PFSK-1 (cell line): Measurements from ENCODE around the gene PC.

ENCODE experiments used
- FOXP2 ChIP-seq: optimal IDR thresholded peaks from 2 replicates; pipeline ENCODE3; 2011; ENCODE audit warnings: borderline replicate concordance, control low read depth, inconsistent platforms; ENCODE audit not compliant: insufficient read depth; ENCODE audit errors: extremely low read length, extremely low read depth
- POLR2AphosphoS5 ChIP-seq: IDR thresholded peaks from 2 replicates; pipeline ENCODE4 v1.6.1; 2012; ENCODE audit warnings: low read depth, mild to moderate bottlenecking, control low read depth, low read length, moderate library complexity
- SIN3A ChIP-seq: IDR thresholded peaks from 2 replicates; pipeline ENCODE4 v1.6.1; 2012; ENCODE audit warnings: mild to moderate bottlenecking, low read length, moderate library complexity, borderline replicate concordance; ENCODE audit not compliant: insufficient read depth
- TAF1 ChIP-seq: IDR thresholded peaks from 2 replicates; pipeline ENCODE4 v1.6.1; 2012; ENCODE audit warnings: low read length, control low read depth, borderline replicate concordance; ENCODE audit not compliant: insufficient read depth
- TF ChIP-seq, protein P1 (sequence below), 2 experiments: IDR thresholded peaks; 2 replicates each; pipeline versions ENCODE4 v1.6.1 to v1.8.0; 2011 to 2012; ENCODE audit warnings: low read depth in 2 of 2, low read length in 2 of 2, control low read depth in 1 of 2, inconsistent platforms in 1 of 2, mild to moderate bottlenecking in 1 of 2, moderate library complexity in 1 of 2; ENCODE audit not compliant: insufficient read depth in 1 of 2

Gene PC

DNA sequence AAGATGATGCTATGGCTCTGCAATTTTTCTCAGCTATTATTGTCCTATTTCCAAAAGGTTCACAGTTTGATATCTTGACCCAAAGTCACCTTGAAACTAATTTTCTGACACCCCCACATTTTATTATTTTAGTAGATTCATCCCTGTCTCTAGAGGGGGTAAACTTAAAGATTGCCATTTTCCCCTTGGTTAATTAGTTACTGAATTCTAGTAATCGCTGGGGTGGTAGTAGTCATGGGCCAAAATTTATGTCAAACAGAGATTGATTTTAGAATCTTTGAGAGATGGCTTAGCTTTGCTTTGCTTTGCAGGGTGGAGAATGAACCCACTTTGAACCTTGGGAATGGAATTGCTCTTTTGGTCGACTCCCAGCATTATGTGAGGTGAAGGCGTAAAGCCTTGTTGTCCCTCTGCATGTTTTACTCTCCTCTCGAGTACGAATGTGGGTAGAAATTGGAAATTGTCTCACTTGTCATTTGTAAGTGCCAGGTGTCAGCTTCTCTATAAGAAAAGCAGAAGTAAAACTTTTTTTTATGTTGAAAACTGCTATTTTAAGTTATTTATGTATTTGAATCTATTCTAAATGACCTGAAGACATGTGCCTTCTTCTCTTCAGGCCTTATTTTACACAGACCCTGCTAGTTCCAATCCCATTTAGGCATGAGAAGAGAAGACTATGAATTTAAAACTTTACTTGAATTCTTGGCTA is 157.3 kb downstream of the PC start:
- TF ChIP-seq FOXP2 (no peak), SIN3A (no peak), TAF1 (no peak), POLR2AphosphoS5 (no peak)
- TF ChIP-seq, protein P1, sequence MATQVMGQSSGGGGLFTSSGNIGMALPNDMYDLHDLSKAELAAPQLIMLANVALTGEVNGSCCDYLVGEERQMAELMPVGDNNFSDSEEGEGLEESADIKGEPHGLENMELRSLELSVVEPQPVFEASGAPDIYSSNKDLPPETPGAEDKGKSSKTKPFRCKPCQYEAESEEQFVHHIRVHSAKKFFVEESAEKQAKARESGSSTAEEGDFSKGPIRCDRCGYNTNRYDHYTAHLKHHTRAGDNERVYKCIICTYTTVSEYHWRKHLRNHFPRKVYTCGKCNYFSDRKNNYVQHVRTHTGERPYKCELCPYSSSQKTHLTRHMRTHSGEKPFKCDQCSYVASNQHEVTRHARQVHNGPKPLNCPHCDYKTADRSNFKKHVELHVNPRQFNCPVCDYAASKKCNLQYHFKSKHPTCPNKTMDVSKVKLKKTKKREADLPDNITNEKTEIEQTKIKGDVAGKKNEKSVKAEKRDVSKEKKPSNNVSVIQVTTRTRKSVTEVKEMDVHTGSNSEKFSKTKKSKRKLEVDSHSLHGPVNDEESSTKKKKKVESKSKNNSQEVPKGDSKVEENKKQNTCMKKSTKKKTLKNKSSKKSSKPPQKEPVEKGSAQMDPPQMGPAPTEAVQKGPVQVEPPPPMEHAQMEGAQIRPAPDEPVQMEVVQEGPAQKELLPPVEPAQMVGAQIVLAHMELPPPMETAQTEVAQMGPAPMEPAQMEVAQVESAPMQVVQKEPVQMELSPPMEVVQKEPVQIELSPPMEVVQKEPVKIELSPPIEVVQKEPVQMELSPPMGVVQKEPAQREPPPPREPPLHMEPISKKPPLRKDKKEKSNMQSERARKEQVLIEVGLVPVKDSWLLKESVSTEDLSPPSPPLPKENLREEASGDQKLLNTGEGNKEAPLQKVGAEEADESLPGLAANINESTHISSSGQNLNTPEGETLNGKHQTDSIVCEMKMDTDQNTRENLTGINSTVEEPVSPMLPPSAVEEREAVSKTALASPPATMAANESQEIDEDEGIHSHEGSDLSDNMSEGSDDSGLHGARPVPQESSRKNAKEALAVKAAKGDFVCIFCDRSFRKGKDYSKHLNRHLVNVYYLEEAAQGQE (IDR thresholded peaks at IDR 0.05; ENCODE audit: insufficient read depth in 1 of 2, low read depth in 2 of 2, low read length in 2 of 2) = no peak
